ENCODE data around the gene TRABD2A. TPM values are rescaled to one million over a fixed set of nuclear protein-coding genes. Genes with fewer than 3 reads are reported as not detected.

Gene TRABD2A
- total RNA-seq, 2 experiments from 2014 or later: 166 to 170 TPM

GRCh38 chr2:84793641-84794040, 87.2 kb downstream of the TRABD2A start:
- peaks cover 17% of the 10 kb centered on the region for H3K4me1 Mint-ChIP-seq (ENCODE audit: low read depth)
- H3K27me3 ChIP-seq (ENCODE audit: control insufficient read depth in 1 of 2, insufficient read depth in 2 of 2, low read length in 2 of 2): no peaks in the 10 kb centered on the region
- no peak overlapping the region for H3K4me3 Mint-ChIP-seq
- no peak for TF ChIP-seq CTCF (IDR thresholded peaks at IDR 0.05)
- H3K4me1 ChIP-seq (ENCODE audit: insufficient read depth, low read length): no peaks in the 10 kb centered on the region
- no peak overlapping the region for H3K4me3 ChIP-seq (ENCODE audit: low read length)
- CTCF ChIA-PET: no interaction called here
- no peaks in the 10 kb centered on the region for H3K27me3 Mint-ChIP-seq
- DNase-seq (no peak), ATAC-seq (ENCODE audit: poor library complexity) (no peak)
- H3K36me3 ChIP-seq (ENCODE audit: insufficient read depth, low read length): no peaks in the 10 kb centered on the region
- no peaks in the 10 kb centered on the region for H3K9me3 ChIP-seq (ENCODE audit: control insufficient read depth in 1 of 2, insufficient read depth in 1 of 2, low read length in 2 of 2)
- H3K27ac ChIP-seq (ENCODE audit: low read depth in 1 of 2, low read length in 2 of 2): no peak overlapping the region
- H3K9me3 Mint-ChIP-seq: no peaks in the 10 kb centered on the region
- H3K36me3 Mint-ChIP-seq (ENCODE audit: low read depth): no peaks in the 10 kb centered on the region
- H3K27ac Mint-ChIP-seq: no peak overlapping the region
- POLR2A ChIA-PET: interaction anchor here (1.2 kb wide), 1 partner anchor 11 kb away, joined by 5 read pairs; no protein-coding TSS in a partner anchor
- intact Hi-C loops (cut with DNase I, micrococcal nuclease): no loop called here

- intact Hi-C loops (cut with DNase I, micrococcal nuclease): no loop called here
- ATAC-seq (ENCODE audit: poor library complexity) (no peak), DNase-seq (no peak)
- TF ChIP-seq CTCF (IDR thresholded peaks at IDR 0.05): no peak
- no peaks in the 10 kb centered on the region for H3K9me3 Mint-ChIP-seq
- Histone ChIP-seq H3K27me3 (ENCODE audit: control insufficient read depth in 1 of 2, insufficient read depth in 2 of 2, low read length in 2 of 2) (no peaks in the 10 kb centered on the region), H3K4me1 (ENCODE audit: insufficient read depth, low read length) (no peaks in the 10 kb centered on the region), H3K36me3 (ENCODE audit: insufficient read depth, low read length) (no peaks in the 10 kb centered on the region), H3K4me3 (ENCODE audit: low read length) (no peak overlapping the region), H3K9me3 (ENCODE audit: control insufficient read depth in 1 of 2, insufficient read depth in 1 of 2, low read length in 2 of 2) (no peaks in the 10 kb centered on the region), H3K27ac (ENCODE audit: low read depth in 1 of 2, low read length in 2 of 2) (no peak overlapping the region)
- POLR2A ChIA-PET: interaction anchor here (1.2 kb wide), 1 partner anchor 10 kb away, joined by 5 read pairs; no protein-coding TSS in a partner anchor
- CTCF ChIA-PET: no interaction called here
- no peaks in the 10 kb centered on the region for H3K36me3 Mint-ChIP-seq (ENCODE audit: low read depth)
- no peak overlapping the region for H3K4me3 Mint-ChIP-seq
- H3K4me1 Mint-ChIP-seq (ENCODE audit: low read depth): peaks cover 13% of the 10 kb centered on the region
- no peak overlapping the region for H3K27ac Mint-ChIP-seq
- no peaks in the 10 kb centered on the region for H3K27me3 Mint-ChIP-seq
Observed at GRCh38 chr2:84792856-84793522, 87.9 kb downstream of the TRABD2A start.

- ChIA-PET POLR2A (no interaction called here), CTCF (no interaction called here)
- Mint-ChIP-seq H3K27ac (no peak overlapping the region), H3K27me3 (no peaks in the 10 kb centered on the region), H3K9me3 (no peaks in the 10 kb centered on the region), H3K4me3 (no peak overlapping the region), H3K36me3 (ENCODE audit: low read depth) (peaks cover 2% of the 10 kb centered on the region), H3K4me1 (ENCODE audit: low read depth) (peaks cover 29% of the 10 kb centered on the region)
- ATAC-seq (ENCODE audit: poor library complexity): no peak
- Histone ChIP-seq H3K9me3 (ENCODE audit: control insufficient read depth in 1 of 2, insufficient read depth in 1 of 2, low read length in 2 of 2) (no peaks in the 10 kb centered on the region), H3K36me3 (ENCODE audit: insufficient read depth, low read length) (no peaks in the 10 kb centered on the region), H3K4me3 (ENCODE audit: low read length) (no peak overlapping the region), H3K27ac (ENCODE audit: low read depth in 1 of 2, low read length in 2 of 2) (no peak overlapping the region), H3K27me3 (ENCODE audit: control insufficient read depth in 1 of 2, insufficient read depth in 2 of 2, low read length in 2 of 2) (no peaks in the 10 kb centered on the region), H3K4me1 (ENCODE audit: insufficient read depth, low read length) (peaks cover 11% of the 10 kb centered on the region)
- intact Hi-C loops (cut with DNase I, micrococcal nuclease): no loop called here
- DNase-seq: no peak
- TF ChIP-seq CTCF (IDR thresholded peaks at IDR 0.05): no peak
Observed at GRCh38 chr2:84788498-84788897, 92.4 kb downstream of the TRABD2A start.
